Central memory CD4-positive, alpha-beta T cell (primary cell): ENCODE measurements around the gene RSPRY1.
A peak's percentile ranks its signal among the peaks of the same experiment; 100 is the strongest.

ENCODE experiments used
- DNase-seq: peaks from one replicate; pipeline ENCODE4 v3.0.0; 2022
- total RNA-seq, 3 experiments: gene quantifications; one replicate each; lab custom pipeline; 2026; lab: John Stamatoyannopoulos, UW

Gene RSPRY1
- total RNA-seq: 45.5 to 70.9 (median 54.1) reads per million in 3 experiments

- DNase-seq: peak; percentile 100
Observed at GRCh38 chr16:57185945-57186871, at the start of gene RSPRY1, which contains the start of gene PSME3IP1. Gene RSPRY1 (plus strand): TSS chr16:57186329. CDS start chr16:57204659, 18,330 bp downstream. Gene PSME3IP1 (minus strand): TSS chr16:57186039. CDS start chr16:57173854, 12,185 bp downstream.

- no peak for DNase-seq
Observed at GRCh38 chr16:57137043-57137442, 49.1 kb upstream of the RSPRY1 start.

- no peak for DNase-seq
Observed at GRCh38 chr16:57137566-57138273, 48.4 kb upstream of the RSPRY1 start.

DNA sequence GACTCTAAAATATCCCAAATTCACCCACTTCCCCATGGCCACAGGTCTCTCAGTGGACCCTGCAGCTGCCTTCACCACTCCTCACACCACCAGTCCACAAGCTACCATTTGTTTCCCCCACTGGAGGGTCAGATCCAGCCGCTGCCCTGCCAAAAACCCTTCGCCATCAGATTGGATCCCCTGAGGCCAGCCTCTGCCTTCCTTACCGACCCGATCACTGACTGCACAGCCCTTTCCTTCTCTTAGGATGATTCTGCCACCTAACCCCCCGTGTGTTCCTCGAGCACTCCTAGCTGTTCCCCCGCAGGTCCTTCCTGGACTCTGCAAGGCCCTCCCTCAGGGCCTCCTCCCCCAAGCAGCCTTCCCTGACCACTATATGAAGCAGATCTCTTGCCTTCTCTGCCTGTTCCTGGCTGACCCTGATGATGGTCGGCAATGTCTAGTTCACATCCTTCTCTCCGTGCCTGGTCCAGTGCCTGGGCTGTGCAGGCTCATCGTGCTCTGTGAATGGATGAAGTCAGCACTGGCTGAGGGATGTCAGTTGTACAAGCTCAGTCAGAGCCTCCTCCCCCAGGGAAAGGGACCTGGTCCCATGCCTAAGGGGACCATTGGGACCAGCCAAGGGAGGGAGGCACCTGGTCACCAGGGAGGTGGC is 47.7 kb upstream of the RSPRY1 start:
- no peak for DNase-seq

- no peak for DNase-seq
Observed at GRCh38 chr16:57140931-57141668, 45.0 kb upstream of the RSPRY1 start.

DNA sequence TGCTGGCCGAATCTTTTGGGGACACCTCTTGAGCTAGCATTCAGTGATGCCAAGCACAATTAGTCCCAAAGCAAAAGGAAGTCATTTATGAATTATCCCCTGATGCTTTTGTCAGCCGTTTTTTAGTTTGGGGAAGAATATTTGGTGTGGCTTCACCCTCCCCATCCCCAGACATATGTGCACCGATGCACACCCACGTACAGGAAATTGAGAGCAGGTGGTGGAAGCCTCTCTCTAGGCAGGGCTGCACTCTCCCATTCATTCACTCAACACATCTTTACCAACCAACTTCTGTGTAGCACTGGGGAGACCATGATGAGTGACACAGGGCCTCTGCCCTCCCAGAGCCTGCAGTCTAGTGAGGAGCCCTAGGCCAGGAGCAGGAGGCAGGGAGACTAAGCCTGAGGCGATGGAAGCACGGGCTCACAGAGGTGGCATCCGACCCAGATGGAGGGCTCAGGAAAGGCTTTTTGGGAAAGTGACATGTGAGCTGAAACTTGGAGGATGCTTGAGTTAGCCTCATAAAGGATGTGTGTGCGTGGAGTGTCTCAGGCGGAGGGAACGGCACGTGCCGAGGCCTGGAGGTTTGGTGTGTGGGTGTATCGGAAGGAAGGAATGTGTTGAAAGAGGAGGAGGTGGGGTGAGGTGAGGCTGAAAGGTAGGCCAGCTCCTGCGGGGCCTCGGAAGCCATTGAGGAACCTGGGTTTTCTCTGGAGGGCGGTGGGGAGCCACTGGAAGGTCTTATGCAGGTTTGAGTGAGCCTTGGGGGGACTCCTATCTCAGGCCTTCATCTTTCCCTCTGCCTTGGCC is 44.1 kb upstream of the RSPRY1 start:
- DNase-seq: peak; percentile 32

GRCh38 chr16:57143149-57143921 is 42.8 kb upstream of the RSPRY1 start:
- DNase-seq: no peak

GRCh38 chr16:57144027-57144426 is 42.1 kb upstream of the RSPRY1 start:
- DNase-seq: no peak

GRCh38 chr16:57145046-57146021 is 40.8 kb upstream of the RSPRY1 start:
- DNase-seq: no peak

DNA sequence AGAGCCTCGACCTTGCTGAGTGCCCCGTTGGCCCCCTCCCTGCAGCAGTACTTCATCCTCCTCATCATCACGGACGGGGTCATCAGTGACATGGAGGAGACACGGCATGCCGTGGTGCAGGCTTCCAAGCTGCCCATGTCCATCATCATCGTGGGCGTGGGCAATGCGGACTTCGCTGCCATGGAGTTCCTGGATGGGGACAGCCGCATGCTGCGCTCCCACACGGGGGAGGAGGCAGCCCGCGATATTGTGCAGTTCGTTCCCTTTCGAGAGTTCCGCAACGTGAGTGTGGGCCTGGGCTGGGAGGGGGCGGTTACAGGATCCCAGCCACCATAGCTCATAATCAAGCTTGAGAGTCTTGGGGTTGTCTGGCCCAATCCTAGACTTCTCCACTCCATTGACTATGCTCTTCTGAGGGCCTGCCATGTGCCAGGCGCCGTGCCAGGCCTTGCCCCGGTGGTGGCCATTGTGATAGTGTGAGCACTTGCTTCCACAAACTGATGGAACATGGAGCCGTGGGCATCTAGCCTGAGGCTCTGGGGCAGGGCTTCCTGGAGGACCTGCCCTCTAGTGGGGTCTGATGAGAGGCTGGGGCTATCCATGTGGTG is 40.0 kb upstream of the RSPRY1 start:
- no peak for DNase-seq

- DNase-seq: no peak
Observed at GRCh38 chr16:57146735-57147134, 39.4 kb upstream of the RSPRY1 start.

DNA sequence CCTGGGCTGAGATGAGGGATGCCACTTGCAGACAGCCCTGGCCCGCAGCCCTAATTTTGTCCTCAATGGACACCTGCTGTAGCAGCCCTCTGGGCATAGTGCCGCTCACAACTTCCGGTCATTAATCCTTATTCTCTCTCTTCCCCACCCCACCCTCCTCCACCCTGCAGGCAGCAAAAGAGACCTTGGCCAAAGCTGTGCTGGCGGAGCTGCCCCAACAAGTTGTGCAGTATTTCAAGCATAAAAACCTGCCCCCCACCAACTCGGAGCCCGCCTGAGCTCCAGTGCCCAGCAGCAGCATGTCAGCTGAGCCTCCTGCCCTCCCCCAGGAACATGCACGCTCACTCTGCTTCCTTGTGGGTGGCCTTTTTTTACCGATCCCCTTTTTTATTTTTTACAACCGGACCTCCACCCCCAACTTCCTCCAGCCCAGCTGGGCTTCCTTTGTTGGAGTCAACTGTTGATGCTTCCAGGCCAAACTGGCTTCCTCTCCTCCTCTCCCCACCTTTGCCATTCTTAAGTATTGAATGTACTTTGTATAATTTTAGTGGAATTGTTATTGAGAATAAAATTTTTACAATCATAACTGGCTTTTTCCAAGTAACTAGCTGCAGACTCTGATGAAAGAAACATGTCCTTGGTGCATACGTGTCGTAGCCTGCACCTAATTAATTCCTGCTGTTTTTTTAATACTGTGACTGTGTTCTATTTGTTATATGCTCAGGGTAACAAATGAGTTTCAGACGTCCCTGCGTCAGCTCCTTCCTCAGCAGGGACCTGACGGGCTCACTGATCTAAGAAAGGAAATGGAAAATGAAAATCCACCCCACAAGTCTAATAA is 38.5 kb upstream of the RSPRY1 start:
- no peak for DNase-seq

GRCh38 chr16:57148481-57148880 is 37.6 kb upstream of the RSPRY1 start:
- no peak for DNase-seq

GRCh38 chr16:57149391-57149790 is 36.7 kb upstream of the RSPRY1 start:
- DNase-seq: no peak

- no peak for DNase-seq
Observed at GRCh38 chr16:57150682-57151330, 35.3 kb upstream of the RSPRY1 start.

DNA sequence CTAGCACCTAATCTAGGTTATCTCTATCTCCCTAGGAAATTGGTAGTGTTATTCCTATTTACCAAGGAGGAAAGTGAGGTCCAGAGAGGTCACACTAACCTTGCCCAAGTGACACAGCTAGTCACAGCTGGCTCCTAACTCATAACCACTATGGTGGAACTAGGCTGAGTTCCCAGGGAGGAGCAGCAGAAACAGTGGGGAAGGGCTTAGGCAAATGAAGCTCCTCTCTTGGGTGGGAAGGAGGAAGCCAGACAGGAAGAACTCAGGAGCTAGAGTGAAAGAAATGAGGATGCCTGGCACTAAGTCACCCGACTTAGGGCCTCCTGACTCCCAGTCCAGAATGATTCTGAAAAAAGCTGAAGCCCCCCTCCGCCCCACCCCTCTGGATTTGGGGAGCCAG is 34.8 kb upstream of the RSPRY1 start:
- DNase-seq: no peak
